ENCODE measurements around the gene FEZF1.

DNA sequence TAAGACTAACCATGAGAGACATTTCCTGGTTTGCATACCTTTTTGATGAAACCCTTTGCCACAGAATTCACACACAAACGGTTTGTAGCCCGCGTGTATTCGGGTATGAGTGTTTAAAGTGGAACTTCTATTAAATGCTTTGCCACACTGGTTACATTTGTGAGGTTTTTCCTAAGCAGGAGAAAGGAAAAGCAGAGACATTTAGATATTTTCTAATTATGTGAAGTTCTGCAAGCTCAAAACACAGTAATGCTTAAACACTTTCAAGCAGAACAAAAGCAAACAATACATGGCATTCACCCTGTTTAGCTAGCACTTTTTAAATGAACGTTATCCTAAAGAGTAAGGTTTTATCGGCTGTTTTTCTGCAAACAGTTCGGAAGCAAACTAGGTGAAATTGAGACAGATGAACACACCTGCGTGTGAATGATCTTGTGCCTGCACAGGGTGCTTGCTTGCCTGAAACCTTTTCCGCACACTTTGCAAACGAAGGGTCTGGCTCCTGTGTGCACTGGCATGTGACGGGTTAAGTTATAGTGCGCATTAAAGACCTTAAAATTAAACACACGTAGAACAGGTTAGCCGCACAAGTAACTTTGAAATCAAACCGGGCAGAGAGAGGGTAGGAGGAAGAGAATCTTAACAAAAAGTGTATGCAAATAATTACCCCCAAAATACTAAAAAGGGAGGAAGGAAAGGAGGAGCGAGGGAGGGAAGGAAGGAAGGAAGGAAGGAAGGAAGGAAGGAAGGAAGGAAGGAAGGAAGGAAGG is 1.6 kb downstream of the FEZF1 start:
- TF ChIP-seq, protein P1, sequence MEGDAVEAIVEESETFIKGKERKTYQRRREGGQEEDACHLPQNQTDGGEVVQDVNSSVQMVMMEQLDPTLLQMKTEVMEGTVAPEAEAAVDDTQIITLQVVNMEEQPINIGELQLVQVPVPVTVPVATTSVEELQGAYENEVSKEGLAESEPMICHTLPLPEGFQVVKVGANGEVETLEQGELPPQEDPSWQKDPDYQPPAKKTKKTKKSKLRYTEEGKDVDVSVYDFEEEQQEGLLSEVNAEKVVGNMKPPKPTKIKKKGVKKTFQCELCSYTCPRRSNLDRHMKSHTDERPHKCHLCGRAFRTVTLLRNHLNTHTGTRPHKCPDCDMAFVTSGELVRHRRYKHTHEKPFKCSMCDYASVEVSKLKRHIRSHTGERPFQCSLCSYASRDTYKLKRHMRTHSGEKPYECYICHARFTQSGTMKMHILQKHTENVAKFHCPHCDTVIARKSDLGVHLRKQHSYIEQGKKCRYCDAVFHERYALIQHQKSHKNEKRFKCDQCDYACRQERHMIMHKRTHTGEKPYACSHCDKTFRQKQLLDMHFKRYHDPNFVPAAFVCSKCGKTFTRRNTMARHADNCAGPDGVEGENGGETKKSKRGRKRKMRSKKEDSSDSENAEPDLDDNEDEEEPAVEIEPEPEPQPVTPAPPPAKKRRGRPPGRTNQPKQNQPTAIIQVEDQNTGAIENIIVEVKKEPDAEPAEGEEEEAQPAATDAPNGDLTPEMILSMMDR (IDR thresholded peaks at IDR 0.05), result no peak
- TF ChIP-seq POLR2A (IDR thresholded peaks at IDR 0.05), result no peak
